ENCODE measurements around the gene KIAA0319L. TPM values are rescaled to one million over a fixed set of nuclear protein-coding genes. Genes with fewer than 3 reads are reported as not detected.

Gene KIAA0319L
- total RNA-seq (2014; rRNA removed) (20.9 and 26.7 TPM in 2 replicates), Bru-seq, nascent RNA (percentile 82 among the genes with signal in this experiment), BruChase-seq, experiment 1, labeled RNA remaining after a 6-hour chase (percentile 77 among the genes with signal in this experiment), BruChase-seq, experiment 2, labeled RNA remaining after a 2-hour chase (percentile 81 among the genes with signal in this experiment)
- long read RNA-seq, full-length matches to known transcripts = 16 of 90 reads
- long read RNA-seq, partial matches to known transcripts = 31 of 90 reads
- long read RNA-seq, other reads (novel, unspliced or antisense) = 43 of 90 reads

DNA sequence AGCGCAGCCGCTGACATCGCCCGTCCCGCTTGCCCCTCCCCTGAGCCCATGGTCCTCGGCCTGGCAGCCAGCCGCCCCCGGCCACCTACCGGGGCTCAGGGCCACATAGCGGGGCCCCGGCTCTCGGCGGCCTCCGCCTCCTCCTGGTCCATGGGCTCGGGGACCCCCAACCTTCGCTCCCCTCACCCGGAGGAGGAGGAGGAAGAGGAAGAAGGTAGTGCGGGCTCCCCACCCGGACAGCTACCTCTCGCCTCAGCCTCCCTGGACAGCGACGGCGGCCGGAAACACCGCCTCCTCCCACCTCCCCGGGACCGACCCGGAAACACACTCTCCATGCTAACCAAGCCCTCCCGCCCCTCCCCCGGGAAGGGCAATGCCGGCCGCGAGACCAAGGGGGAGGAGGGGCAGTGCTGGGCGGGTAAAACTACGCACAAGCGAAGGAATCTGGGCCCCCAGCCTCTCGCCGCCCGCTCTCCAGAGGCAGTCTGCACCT is at the start of gene KIAA0319L:
Gene KIAA0319L, minus strand, starts transcription at position 286 of the 493 bp plus-strand sequence. CDS start 2,912 bp downstream, outside the sequence.
- Histone ChIP-seq H3K4me1 (ENCODE audit: insufficient read depth, low read length) (peaks cover 33% of the 10 kb centered on the region), H4K20me1 (ENCODE audit: low read length) (no peaks in the 10 kb centered on the region), H3K36me3 (ENCODE audit: low read depth, low read length) (peaks cover 15% of the 10 kb centered on the region), H3K9ac (ENCODE audit: low read length) (peak within 1 kb of the TSS; percentile 95), H3K4me3 (ENCODE audit: low read length) (peak within 1 kb of the TSS; percentile 78), H3K4me2 (ENCODE audit: low read length) (peak within 1 kb of the TSS; percentile 96), H3K9me2 (replicated peaks; ENCODE audit: low read length) (no peaks in the 10 kb centered on the region), H2AFZ (ENCODE audit: low read length) (peak within 1 kb of the TSS; percentile 83), H3K9me3 (ENCODE audit: low read length) (no peaks in the 10 kb centered on the region), H3F3A (ENCODE audit: low read length, unreplicated experiment) (peaks cover 10% of the 10 kb centered on the region), H3K27me3 (ENCODE audit: low read length) (no peaks in the 10 kb centered on the region), H3K79me2 (ENCODE audit: low read length) (peaks cover 51% of the 10 kb centered on the region), H3K27ac (ENCODE audit: low read length) (peak within 1 kb of the TSS; percentile 91)
- TF ChIP-seq EZH2phosphoT487 (IDR thresholded peaks at IDR 0.05; ENCODE audit: borderline replicate concordance, low read length) = no peak
- TF ChIP-seq, protein P1, sequence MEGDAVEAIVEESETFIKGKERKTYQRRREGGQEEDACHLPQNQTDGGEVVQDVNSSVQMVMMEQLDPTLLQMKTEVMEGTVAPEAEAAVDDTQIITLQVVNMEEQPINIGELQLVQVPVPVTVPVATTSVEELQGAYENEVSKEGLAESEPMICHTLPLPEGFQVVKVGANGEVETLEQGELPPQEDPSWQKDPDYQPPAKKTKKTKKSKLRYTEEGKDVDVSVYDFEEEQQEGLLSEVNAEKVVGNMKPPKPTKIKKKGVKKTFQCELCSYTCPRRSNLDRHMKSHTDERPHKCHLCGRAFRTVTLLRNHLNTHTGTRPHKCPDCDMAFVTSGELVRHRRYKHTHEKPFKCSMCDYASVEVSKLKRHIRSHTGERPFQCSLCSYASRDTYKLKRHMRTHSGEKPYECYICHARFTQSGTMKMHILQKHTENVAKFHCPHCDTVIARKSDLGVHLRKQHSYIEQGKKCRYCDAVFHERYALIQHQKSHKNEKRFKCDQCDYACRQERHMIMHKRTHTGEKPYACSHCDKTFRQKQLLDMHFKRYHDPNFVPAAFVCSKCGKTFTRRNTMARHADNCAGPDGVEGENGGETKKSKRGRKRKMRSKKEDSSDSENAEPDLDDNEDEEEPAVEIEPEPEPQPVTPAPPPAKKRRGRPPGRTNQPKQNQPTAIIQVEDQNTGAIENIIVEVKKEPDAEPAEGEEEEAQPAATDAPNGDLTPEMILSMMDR (conservative IDR thresholded peaks at IDR 0.05; ENCODE audit: low read depth, low read length) = no peak
- TF ChIP-seq EZH2 (IDR thresholded peaks at IDR 0.05; ENCODE audit: low read length, unreplicated experiment) = no peak
- intact Hi-C loops (cut with micrococcal nuclease) = loop anchor here (1.0 to 2.0 kb wide), 2 partner anchors 104 to 364 kb away; partner anchors contain the start of gene SFPQ
- DNase-seq (peak; percentile 74), ATAC-seq (peak; percentile 76)
- ChIA-PET CTCF (interaction anchor here (0.5 to 2.6 kb wide), 3 partner anchors 106 to 747 kb away, joined by 4 to 10 read pairs (median 7); no protein-coding TSS in a partner anchor), POLR2A (ENCODE audit: unreplicated experiment) (interaction anchor here (0.6 kb wide), 1 partner anchor 72 kb away, joined by 5 read pairs; no protein-coding TSS in a partner anchor)
- BruUV-seq (replicated peaks) = no TSS peak

DNA sequence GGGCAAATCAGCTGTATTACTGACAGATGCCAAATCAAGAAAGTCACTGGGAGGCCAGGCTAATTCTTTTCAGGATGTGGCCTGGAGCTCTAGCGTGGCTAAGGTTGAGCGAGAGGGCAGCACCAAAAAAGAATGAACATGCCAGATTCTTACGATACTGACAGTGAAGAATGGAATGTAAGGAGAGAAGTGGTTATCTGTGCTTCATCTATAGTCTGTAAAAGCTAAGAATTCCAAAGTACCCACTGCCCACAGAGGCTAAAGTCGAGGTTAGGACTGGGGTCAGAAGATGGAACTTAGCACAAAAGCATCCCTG is 48.6 kb upstream of the KIAA0319L start:
- peaks cover 78% of the 10 kb centered on the region for H3K36me3 ChIP-seq (ENCODE audit: low read depth, low read length)
- no peaks in the 10 kb centered on the region for H3K27me3 ChIP-seq (ENCODE audit: low read length)
- H3K9me2 ChIP-seq (replicated peaks; ENCODE audit: low read length) = no peaks in the 10 kb centered on the region
- no peak overlapping the region for H3K9ac ChIP-seq (ENCODE audit: low read length)
- intact Hi-C loops (cut with micrococcal nuclease) = no loop called here
- POLR2A ChIA-PET (ENCODE audit: unreplicated experiment) = no interaction called here
- ATAC-seq (peak; percentile 15; the same call in 1 of the 2 replicates), DNase-seq (peak; percentile 52)
- H3K4me1 ChIP-seq (ENCODE audit: insufficient read depth, low read length) = no peaks in the 10 kb centered on the region
- CTCF ChIA-PET = no interaction called here
- H3F3A ChIP-seq (ENCODE audit: low read length, unreplicated experiment) = no peaks in the 10 kb centered on the region
- no peak overlapping the region for H3K4me3 ChIP-seq (ENCODE audit: low read length)
- H4K20me1 ChIP-seq (ENCODE audit: low read length) = peaks cover 14% of the 10 kb centered on the region
- H2AFZ ChIP-seq (ENCODE audit: low read length) = no peak overlapping the region
- peaks cover 44% of the 10 kb centered on the region for H3K79me2 ChIP-seq (ENCODE audit: low read length)
- BruUV-seq (replicated peaks) = no TSS peak
- H3K4me2 ChIP-seq (ENCODE audit: low read length) = no peak overlapping the region
- TF ChIP-seq EZH2 (IDR thresholded peaks at IDR 0.05; ENCODE audit: low read length, unreplicated experiment) = no peak
- H3K27ac ChIP-seq (ENCODE audit: low read length) = no peak overlapping the region
- no peaks in the 10 kb centered on the region for H3K9me3 ChIP-seq (ENCODE audit: low read length)

DNA sequence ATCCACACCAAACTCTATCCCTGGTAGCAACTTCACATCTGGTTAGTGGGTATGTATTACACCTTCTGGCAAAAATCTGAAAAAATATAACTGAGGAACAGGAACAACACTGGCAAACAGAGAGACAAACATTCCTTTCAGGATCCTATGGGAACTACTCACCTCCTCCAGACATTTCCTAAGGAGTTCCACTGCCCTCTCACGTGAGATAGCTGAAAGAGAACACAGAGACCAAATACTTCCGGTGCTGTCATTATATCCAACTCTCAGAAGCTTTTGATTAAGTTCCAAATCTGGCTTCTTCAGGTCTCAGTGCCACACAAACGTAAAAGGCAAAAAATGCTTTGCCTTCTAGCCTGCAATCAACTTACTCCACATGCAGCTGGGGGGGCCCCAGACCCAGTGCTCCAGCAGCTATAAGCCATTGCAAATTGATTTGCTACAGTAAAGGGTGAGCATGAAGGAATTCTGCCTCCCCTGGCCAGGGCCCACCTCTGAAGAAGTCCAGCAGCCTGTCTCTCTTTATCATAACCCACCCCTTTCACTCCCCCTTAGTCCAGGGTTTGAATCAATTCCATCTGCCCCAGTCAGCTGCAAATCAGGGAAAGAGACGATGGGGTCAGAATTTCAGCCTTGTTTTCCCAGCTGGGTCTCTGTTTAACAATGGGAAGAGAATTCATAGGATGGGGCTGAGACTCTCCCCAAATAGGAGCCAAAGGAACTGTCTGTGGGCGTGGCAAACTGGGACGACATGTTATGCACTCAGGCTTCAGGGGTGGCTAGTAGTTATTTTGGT is 48.1 kb upstream of the KIAA0319L start:
- intact Hi-C loops (cut with micrococcal nuclease) = no loop called here
- peaks cover 43% of the 10 kb centered on the region for H3K79me2 ChIP-seq (ENCODE audit: low read length)
- no peaks in the 10 kb centered on the region for H3K27me3 ChIP-seq (ENCODE audit: low read length)
- peaks cover 83% of the 10 kb centered on the region for H3K36me3 ChIP-seq (ENCODE audit: low read depth, low read length)
- no peak for DNase-seq
- POLR2A ChIA-PET (ENCODE audit: unreplicated experiment) = no interaction called here
- no peaks in the 10 kb centered on the region for H3K4me1 ChIP-seq (ENCODE audit: insufficient read depth, low read length)
- BruUV-seq (replicated peaks) = no TSS peak
- H3K4me3 ChIP-seq (ENCODE audit: low read length) = no peak overlapping the region
- H3K9me3 ChIP-seq (ENCODE audit: low read length) = no peaks in the 10 kb centered on the region
- H3K27ac ChIP-seq (ENCODE audit: low read length) = no peak overlapping the region
- TF ChIP-seq EZH2 (IDR thresholded peaks at IDR 0.05; ENCODE audit: low read length, unreplicated experiment) (no peak), EZH2phosphoT487 (IDR thresholded peaks at IDR 0.05; ENCODE audit: borderline replicate concordance, low read length) (no peak)
- TF ChIP-seq, protein P1 (conservative IDR thresholded peaks at IDR 0.05; ENCODE audit: low read depth, low read length) = no peak
- H3K4me2 ChIP-seq (ENCODE audit: low read length) = no peak overlapping the region
- no peaks in the 10 kb centered on the region for H3F3A ChIP-seq (ENCODE audit: low read length, unreplicated experiment)
- peaks cover 14% of the 10 kb centered on the region for H4K20me1 ChIP-seq (ENCODE audit: low read length)
- ATAC-seq = no peak
- H2AFZ ChIP-seq (ENCODE audit: low read length) = no peak overlapping the region
- H3K9ac ChIP-seq (ENCODE audit: low read length) = no peak overlapping the region
- CTCF ChIA-PET = no interaction called here
- no peaks in the 10 kb centered on the region for H3K9me2 ChIP-seq (replicated peaks; ENCODE audit: low read length)

Data from PC-3 (cell line).